K562 treated with DMSO at 1 percent for 4 hours (cell line): Measurements from ENCODE around the gene PTBP2. TPM values are rescaled to one million over a fixed set of nuclear protein-coding genes. Genes with fewer than 3 reads are reported as not detected.

ENCODE experiments used
- total RNA-seq: library from RNA; unstranded; fragments of 300-600 nt; gene quantifications from 2 replicates; pipeline ENCODE4 v1.2.3, GENCODE V29; 2022; ENCODE audit not compliant: insufficient read depth

The PTBP2 gene
- total RNA-seq, result 3.2 and 4.3 TPM in 2 replicates

GRCh38 chr1:96721416-96722160, at the start of gene PTBP2:
Gene PTBP2 (plus strand): TSS chr1:96721784. CDS start chr1:96721865, 81 bp downstream.

